Prostate gland (tissue), 2 donors: ENCODE data around the gene LCTL.

Experiments used
- CTCF ChIP-seq, 4 experiments: fragments of 200-600 bp in 2 of 4; fragments of 450-650 bp in 2 of 4; sonication (generic) in 2 of 4; IDR thresholded peaks; 1 replicate in 3 of 4; 2 replicates in 1 of 4; pipeline ENCODE4 v1.5.1; 2016 to 2019; ENCODE audit warnings: antibody characterized with exemption in 4 of 4, mild to moderate bottlenecking in 2 of 4, moderate library complexity in 2 of 4
- POLR2A ChIP-seq: fragments of 450-650 bp; IDR thresholded peaks from one replicate; pipeline ENCODE4 v1.6.1; 2016; ENCODE audit warnings: antibody characterized with exemption, mild to moderate bottlenecking
- POLR2AphosphoS5 ChIP-seq: sonication (generic); formaldehyde crosslinking; IDR thresholded peaks from one replicate; pipeline ENCODE4 v1.6.1; 2017; ENCODE audit warnings: antibody characterized with exemption

- TF ChIP-seq CTCF (IDR thresholded peaks at IDR 0.05) (no peak), POLR2AphosphoS5 (no peak), POLR2A (no peak)
Observed at GRCh38 chr15:66563126-66563525, 2.7 kb downstream of the LCTL start.
